HG03469 (cell line): ENCODE data around the gene PSME3.

ENCODE experiments used
- ATAC-seq: cut with Tn5 transposase; IDR thresholded peaks from one replicate; pipeline ENCODE4 v1.9.1; 2021; ENCODE audit warnings: mild to moderate bottlenecking, moderate library complexity, moderate number of reproducible peaks; ENCODE audit not compliant: unreplicated experiment

The PSME3 gene

DNA sequence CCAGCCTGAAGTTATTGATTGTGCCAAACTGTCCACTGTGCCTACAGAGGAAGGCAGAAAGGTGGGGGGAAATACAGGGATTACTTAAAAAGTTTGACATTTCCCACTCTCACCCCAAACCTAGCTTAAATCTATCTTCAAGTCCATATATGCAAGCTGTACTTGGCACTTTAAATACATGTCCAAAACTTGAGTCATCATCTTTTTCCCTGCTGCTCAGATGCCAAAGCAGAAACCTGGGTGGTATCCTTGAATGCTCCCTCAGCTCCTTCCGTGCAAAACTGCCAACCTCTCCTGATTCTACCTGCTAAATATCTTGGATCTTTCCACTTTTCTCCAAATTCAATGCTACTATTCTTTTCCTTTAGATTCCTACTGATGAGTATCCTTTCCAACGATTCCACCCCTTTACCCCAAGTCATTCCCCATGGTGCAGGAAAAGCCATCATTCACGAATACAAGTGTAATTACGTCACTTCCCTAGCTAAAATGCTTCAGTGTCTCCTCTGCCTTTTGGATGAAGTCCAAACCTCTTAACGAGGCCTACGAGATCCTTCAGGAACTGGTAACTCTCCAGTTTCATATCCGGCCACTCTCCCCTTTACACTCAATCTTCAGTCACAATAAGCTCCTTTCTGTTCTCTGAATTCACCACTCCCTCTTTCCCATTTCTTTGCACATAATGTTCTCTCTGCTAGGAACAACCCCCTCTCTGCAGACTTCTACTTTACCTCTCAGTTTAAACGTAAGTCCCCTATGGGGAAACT lies 18.4 kb upstream of the PSME3 start:
- no peak for ATAC-seq

DNA sequence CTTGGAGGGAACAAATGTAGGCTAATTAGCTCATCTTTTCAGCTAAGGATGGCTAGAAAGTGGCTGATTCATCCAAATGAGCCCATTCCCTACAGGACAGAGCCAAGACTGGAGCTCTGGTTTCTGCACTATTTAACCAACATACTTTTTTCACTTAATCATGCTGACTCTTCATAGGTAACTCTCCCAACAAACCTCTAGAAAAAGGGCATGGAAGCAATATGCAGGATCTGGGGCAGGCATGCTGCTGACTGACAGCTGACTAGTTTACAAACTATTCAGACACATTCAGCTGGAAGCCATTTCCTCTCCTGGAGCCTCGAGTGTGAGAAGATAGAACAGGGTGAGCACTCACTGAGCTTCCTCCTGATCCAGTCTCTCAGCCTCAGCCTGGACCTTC lies 15.3 kb upstream of the PSME3 start:
- ATAC-seq: no peak

DNA sequence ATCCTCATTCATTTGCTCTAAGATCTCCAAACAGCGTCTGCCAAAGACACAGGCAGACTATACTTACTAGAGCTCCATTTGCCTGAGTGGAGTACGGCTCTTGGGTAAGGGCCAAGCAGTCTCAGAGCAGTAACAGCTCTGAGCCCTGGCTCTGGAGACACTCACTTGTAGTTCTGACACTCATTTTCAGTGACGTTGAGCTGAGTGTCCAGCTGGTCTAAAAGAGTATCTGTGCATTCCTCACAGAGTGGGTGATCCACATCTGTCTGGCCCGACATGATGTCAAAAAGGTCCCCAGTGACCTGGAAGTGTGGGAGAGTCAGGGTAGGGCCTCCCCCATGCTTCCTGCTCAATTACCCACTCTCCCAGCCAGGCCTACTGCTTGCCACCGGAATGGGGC lies 14.8 kb upstream of the PSME3 start:
- no peak for ATAC-seq

DNA sequence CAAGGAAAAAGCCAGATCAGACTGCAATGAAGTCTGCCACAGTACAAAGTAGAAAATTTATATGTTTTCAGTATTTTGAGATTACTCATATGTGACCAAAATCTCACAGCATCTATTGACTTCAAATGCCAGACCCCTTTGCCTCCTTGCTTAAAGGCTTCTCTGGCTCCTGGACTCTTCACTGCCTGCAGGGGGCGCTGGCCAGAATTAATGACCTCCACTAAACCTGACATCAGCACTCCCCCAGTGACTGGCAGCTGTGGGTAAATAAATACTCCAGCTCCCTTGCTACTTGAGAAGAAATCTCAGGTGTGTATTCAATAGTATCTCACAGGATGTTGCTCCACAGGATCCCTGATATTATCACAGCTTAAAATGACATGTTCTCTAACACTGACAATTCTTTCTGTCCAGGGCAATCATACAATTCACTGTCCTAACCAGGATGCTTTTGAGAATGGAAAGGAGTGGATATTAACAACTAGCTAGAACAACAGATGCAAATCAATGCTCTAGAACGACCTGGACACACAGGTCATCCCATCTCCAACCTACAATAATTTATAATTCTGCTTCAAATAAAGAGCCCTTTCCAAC lies 13.2 kb upstream of the PSME3 start:
- no peak for ATAC-seq

DNA sequence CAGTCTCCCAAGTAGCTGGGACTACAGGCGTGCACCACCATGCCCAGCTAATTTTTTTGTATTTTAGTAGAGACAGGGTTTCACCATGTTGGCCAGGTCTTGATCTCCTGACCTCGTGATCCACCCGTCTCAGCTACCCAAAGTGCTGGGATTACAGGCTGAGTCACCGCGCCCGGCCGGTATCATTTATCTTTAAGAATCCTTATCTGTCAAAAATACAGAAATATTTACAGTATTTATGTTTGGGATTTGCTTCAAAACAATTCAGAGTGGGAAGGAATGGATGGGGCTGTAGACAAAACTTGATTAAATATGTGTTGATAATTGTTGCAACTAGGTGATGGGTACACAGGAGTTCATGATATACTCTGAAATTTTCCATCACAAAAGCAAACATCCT lies 12.0 kb upstream of the PSME3 start:
- ATAC-seq: no peak

DNA sequence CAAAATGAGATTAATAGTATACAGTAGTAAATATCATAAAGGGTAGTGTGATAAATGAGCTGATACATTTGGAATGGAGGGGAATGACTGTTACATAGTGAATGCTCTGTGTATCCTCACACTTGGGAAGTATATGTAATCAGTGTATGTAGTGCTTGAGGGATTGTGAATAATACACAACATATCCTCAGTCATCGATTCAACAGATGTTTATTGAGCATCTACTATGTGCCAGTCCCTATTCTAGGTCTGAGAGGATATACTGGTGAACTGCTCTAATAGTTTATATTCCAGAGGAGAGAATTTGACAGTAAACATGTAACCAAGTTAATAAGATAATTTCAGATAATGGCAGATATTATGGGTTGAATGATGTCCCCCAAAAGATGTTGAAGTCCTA lies 5.7 kb upstream of the PSME3 start:
- ATAC-seq: no peak

DNA sequence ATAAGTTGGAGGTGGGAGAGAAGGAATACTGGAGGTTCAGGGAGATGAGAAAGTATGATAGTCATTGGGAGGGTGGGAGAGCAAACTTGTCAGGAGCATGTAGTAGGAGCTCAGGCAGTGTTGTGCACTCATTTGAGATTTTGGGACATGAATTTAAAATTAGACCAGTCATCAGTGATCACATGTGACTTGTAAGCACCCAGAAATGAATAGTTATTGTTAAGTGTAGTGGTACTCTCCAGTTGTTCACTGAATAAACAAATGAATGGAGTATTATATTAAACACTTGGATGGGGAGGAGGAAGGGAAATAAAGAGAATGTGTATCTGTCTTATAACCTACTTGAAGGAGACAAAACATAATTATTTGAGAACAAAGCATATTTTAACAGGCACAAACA lies 2.2 kb upstream of the PSME3 start:
- no peak for ATAC-seq

DNA sequence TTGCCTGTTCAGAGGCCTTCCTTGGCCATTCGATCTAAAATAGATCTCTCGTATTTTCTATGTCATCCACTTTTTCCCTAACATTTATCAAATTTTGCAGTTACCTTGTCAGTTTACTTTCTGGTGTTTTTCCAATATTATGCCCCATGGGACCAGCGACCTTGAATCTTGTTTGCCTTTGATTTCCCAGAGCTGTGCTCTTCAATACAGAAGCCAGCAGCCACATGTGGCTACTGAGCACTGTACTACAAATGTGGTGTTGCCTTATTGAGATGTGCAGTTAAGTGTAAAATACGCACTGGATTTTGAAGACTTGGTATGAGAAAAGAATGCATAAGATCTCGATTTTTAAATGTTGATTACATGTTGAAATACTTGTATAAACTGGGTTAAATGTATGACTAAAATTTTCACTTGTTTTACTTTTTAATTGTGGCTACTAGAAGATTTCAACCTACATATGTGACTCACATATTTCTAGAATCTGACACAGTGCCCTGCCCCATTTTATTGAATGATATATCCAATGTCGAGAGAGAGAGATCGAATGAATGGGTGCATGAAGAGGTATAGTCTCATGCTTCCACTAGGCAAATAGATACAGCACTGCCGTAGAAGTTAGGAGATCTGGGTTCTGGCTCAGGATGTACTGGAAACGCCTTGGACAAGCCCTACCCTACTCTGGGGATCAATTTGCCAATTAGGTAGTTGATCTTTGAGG lies 824 bp upstream of the PSME3 start:
- ATAC-seq: no peak

DNA sequence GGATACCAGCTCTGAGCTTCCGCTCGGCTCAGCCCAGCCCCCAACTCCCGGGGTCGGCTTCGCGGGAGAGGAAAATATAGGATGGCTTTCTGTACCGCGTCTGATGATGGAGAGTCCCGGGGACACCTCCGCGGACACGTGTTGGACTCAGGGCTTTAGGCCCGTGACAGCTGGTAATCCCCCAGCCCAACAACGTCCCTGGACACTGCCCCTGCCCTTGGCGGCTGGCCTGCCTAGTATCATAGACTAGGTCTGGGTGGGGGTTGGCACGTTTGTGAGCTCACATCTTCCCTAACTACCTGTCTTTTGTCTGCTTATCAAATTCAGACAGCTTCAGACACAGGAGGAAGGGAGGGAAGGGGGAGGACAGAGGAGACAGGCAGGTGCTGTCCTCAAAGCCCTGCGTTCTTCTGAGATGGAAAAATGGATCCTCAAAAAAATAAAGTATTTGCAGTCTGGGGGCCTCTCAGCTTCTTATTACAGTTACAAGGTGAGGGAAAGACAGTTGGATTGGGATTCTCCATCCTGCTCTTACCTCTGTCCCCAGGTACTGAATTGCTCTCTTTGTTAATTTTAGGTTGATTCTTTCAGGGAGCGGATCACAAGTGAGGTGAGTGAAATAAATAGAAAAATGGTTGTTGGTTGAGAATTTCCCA lies 698 bp downstream of the PSME3 start:
- peak; percentile 8 for ATAC-seq

DNA sequence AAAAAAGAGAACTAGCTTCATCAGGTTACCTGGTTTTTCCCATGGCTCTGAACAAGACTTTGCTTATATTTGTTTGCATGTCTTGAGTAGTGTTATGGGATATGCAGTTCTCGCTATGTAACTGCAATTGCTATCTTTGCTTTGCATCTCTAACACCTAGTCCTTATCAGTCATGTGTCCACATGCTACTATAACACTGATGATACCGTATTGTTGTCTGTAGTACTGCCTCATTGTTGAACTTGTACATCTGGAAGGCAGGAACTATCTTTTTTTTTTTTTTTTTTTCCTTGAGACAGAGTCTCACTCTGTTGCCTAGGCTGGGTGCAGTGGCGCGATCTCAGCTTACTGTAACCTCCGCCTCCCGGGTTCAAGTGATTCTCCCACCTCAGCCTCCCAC lies 2.5 kb downstream of the PSME3 start:
- ATAC-seq: no peak

DNA sequence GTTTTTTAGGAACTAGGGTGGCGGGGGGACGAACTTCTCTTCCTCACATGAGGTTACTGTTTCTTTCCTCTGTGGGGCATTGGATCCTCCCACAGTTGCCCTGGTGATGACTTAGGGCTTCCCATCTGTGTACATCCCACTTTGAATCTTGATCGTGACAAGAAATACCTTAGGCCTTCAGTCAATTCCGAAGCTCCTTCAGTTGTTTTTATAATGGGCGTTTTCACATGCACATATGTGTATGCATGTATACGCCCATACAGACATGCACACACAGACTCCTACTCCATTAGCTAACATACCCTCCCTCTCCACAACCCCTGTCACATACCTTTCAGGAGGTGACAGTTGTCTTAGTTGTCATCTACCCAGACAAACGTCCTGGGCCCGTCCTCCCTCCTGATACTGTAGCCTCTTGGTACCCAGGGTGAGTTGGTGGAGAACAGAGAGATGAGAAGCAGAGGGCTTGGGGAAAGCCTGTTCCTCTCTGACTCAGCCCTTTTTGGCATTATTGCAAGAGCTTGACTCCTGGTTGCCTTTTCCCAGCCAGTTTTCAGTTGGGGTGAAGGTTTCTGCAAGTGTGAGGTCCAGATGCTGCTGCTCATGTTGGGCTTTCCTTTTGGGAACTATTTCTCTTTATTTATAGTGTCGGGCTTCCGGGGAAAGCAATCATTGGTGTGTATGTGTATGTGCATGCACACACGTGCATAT lies 8.9 kb downstream of the PSME3 start:
- no peak for ATAC-seq

DNA sequence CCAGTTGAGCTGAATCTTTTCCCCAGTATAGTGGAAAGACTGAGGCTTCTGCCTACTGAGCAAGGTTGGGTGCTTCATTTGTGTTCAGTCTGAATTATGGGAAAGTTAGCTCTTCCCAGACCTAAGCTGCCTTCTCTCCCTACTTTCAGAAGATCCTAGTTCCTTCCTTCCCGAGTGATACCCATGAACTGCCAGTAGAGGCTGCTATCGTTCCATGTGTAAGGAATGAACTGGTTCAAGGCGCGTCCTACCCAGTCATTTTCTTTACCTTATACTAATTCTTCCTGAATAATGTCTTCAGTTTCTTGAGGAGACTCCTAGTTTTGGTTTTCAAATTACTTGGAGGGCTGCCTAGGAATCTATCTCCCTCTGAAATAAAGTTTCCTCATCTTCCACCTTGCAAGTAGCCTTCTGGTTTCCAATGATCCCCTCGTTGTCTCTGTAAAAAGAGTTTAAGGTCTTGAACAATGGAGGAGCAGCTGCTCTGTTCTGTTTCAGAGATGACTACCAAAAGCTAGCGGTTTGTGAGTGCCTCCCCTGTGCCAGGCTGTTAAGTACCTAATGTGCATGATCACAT lies 10.2 kb downstream of the PSME3 start:
- no peak for ATAC-seq

DNA sequence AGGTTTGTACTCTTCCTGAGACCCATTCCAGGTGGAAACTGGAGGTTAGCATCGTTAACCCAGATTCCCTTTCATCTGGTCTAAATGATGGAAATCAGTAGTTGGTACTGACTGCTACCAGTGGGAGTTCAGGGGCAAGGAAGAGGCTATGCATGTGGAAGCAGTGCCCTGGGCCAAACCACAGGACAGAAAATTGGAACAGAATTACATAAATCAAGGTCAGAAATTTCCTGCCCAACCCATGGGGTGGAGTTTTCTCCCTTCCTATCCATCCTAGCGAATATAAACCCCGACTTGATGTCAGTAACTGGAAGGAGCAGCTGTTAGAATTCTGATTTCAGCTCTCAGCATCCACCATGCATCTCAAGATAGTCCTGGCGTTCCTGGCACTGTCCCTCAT lies 11.1 kb downstream of the PSME3 start, which contains the start of gene AOC2:
Gene AOC2, plus strand, starts transcription at position 310 of the 400 bp plus-strand sequence. Its CDS starts 47 bp downstream, at position 357.
- ATAC-seq: no peak

DNA sequence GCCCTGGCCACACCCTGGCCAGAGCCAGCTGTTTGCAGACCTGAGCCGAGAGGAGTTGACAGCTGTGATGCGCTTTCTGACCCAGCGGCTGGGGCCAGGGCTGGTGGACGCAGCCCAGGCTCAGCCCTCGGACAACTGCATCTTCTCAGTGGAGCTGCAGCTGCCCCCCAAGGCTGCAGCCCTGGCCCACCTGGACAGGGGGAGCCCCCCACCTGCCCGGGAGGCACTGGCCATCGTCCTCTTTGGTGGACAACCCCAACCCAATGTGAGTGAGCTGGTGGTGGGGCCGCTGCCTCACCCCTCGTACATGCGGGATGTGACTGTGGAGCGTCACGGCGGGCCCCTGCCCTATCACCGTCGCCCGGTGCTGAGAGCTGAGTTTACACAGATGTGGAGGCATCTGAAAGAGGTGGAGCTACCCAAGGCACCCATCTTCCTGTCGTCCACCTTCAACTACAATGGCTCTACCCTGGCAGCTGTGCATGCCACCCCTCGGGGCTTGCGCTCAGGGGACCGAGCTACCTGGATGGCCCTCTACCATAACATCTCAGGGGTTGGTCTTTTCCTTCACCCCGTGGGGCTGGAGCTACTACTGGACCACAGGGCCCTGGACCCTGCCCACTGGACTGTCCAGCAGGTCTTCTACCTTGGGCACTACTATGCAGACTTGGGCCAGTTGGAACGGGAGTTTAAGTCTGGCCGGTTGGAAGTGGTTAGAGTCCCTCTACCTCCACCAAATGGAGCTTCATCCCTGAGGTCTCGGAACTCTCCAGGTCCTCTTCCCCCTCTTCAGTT lies 11.8 kb downstream of the PSME3 start:
- ATAC-seq: no peak

DNA sequence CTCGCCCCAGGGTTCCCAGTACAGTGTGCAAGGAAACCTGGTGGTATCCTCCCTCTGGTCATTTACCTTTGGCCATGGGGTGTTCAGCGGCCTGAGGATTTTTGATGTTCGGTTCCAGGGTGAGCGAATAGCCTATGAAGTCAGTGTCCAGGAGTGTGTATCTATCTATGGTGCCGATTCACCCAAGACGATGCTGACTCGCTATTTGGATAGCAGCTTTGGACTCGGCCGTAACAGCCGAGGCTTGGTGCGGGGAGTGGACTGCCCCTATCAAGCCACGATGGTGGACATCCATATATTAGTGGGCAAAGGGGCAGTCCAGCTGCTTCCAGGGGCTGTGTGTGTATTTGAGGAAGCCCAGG lies 12.3 kb downstream of the PSME3 start:
- no peak for ATAC-seq

DNA sequence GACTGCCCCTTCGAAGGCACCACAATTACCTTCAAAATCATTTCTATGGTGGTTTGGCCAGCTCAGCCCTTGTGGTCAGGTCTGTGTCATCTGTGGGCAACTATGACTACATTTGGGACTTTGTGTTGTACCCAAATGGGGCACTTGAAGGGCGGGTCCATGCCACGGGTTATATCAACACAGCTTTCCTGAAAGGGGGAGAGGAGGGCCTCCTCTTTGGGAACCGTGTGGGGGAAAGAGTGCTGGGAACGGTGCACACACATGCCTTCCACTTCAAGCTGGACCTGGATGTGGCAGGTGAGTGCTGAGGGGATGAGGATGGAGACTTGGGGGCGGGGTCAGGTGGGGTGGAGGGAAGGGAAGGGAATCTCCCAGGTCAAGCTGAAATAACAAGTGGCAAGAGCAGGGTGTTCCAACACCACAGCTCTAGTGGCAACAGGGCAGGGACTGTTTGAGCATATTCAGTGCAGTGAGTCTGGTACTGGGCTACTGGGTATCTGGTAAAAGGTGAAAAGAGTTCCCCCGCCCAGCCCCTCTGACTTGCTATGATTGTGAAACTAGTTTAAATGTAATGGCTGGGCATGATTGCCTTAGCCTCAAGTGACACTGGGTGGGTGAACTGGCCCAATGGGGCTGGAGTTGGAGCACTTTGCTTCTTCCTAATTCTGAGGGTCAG lies 12.9 kb downstream of the PSME3 start:
- no peak for ATAC-seq

DNA sequence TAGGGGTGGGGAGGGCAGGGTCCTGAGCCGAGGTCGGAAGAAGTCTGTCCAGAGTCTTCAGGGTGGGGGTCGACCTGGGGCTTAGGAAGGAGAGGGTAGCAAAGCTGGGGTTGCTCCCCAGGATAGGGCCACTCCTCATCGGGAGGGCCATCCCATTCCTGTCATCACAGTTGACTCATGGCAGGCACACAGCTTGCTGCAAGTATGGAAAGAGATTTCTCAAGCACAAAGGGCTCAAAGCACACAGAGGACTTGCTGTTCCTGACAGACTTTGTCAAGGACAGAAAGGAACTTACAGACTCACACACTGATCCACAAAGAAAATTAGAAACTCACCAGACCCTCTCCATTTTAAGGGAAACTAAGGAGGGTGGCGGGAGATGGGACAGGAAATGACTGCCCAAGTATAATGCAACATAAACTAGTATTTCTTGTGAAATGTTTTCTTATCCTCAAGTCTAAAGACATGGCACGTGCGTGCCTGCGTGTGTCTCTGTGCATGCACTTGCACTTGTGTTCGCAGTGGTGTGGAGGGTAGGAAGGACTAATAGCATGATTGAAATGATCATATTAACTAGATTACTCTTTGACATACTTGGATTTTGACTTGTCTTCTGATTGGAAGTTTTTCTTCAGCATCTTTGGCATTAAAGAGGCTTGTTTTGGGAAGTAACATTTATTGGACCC lies 13.5 kb downstream of the PSME3 start:
- no peak for ATAC-seq

DNA sequence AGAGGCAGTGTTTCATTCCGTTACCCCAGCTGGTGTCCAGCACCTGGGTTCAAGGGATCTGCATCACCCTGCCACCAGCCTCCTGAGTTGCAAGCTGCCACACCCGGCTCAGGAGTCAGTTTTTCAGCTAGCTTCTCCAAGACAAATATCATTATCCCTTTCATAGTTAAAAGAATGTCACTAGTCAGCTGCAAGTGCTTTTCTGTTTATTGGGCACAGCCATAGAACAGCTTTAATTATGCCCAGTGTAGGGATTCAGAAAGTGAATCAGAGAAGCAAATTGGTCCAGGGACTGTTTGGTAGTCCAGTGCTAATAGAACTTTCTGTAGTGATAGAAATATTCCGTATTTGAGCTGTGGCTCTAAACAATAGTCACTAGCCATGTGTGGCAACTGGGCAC lies 14.9 kb downstream of the PSME3 start:
- ATAC-seq: no peak

DNA sequence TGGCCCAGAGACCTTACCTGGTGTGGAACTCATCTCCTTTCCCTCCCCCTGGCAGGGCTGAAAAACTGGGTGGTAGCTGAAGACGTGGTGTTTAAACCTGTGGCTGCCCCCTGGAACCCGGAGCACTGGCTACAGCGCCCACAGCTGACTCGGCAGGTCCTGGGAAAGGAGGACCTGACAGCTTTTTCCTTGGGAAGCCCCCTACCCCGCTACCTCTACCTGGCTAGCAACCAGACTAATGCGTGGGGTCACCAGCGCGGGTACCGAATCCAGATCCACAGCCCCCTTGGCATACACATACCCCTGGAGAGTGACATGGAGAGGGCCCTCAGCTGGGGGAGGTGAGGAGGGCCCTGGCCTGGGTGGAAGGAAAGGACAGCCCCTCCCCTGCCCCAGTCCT lies 15.8 kb downstream of the PSME3 start:
- no peak for ATAC-seq
